GM23248 (cell line): ENCODE measurements around the gene HDGFL3. TPM values are rescaled to one million over a fixed set of nuclear protein-coding genes. Genes with fewer than 3 reads are reported as not detected.

Experiments used
- DNase-seq: peaks from one replicate; pipeline ENCODE4 v3.0.0-alpha.2; 2015
- H2AFZ ChIP-seq: fragments of 200-600 bp; sonication (generic); 2 replicates; pipeline ENCODE4 v1.6.1; 2016; ENCODE audit warnings: antibody characterized with exemption
- H3F3A ChIP-seq: fragments of 200-600 bp; sonication (generic); 2 replicates; pipeline ENCODE4 v1.6.1; 2016; ENCODE audit warnings: mild to moderate bottlenecking, antibody characterized with exemption, mixed run types; ENCODE audit not compliant: insufficient read depth
- H3K27ac ChIP-seq: fragments of 200-600 bp; sonication (generic); 2 replicates; pipeline ENCODE4 v1.5.1; 2016; ENCODE audit warnings: mild to moderate bottlenecking
- H3K27me3 ChIP-seq: fragments of 200-600 bp; sonication (generic); replicated peaks from 2 replicates; pipeline ENCODE4 v1.6.1; 2016; ENCODE audit warnings: mild to moderate bottlenecking; ENCODE audit not compliant: insufficient read depth
- H3K36me3 ChIP-seq: fragments of 200-600 bp; sonication (generic); 2 replicates; pipeline ENCODE4 v1.6.1; 2016; ENCODE audit warnings: low read depth, mild to moderate bottlenecking
- H3K4me1 ChIP-seq: fragments of 200-600 bp; sonication (generic); 2 replicates; pipeline ENCODE4 v1.6.1; 2016; ENCODE audit warnings: mild to moderate bottlenecking; ENCODE audit not compliant: insufficient read depth
- H3K4me2 ChIP-seq: fragments of 200-600 bp; sonication (generic); one replicate; pipeline ENCODE4 v1.6.1; 2016; ENCODE audit warnings: mild to moderate bottlenecking; ENCODE audit not compliant: unreplicated experiment
- H3K4me3 ChIP-seq: fragments of 200-600 bp; sonication (generic); 2 replicates; pipeline ENCODE4 v1.5.1; 2016; ENCODE audit warnings: mild to moderate bottlenecking
- H3K79me2 ChIP-seq: fragments of 200-600 bp; sonication (generic); 2 replicates; pipeline ENCODE4 v1.6.1; 2016; ENCODE audit warnings: mild to moderate bottlenecking; ENCODE audit not compliant: insufficient read depth
- H3K9ac ChIP-seq: fragments of 200-600 bp; sonication (generic); 2 replicates; pipeline ENCODE4 v1.6.1; 2016; ENCODE audit warnings: mild to moderate bottlenecking
- H3K9me2 ChIP-seq: fragments of 200-600 bp; sonication (generic); 2 replicates; pipeline ENCODE4 v1.6.1; 2016; ENCODE audit warnings: mixed run types, mild to moderate bottlenecking, moderate library complexity; ENCODE audit not compliant: insufficient read depth
- H3K9me3 ChIP-seq: fragments of 200-600 bp; sonication (generic); one replicate; pipeline ENCODE4 v1.6.1; 2017; ENCODE audit warnings: low read depth
- H4K20me1 ChIP-seq: fragments of 200-600 bp; sonication (generic); 2 replicates; pipeline ENCODE4 v1.6.0; 2016; ENCODE audit not compliant: insufficient read depth
- EZH2 ChIP-seq: fragments of 200-600 bp; sonication (generic); IDR thresholded peaks from 2 replicates; pipeline ENCODE4 v1.6.1; 2018; ENCODE audit warnings: antibody characterized with exemption, mild to moderate bottlenecking; ENCODE audit not compliant: insufficient read depth, poor library complexity, severe bottlenecking
- EZH2phosphoT487 ChIP-seq: fragments of 200-600 bp; sonication (generic); IDR thresholded peaks from 2 replicates; pipeline ENCODE4 v1.6.1; 2018; ENCODE audit warnings: antibody characterized with exemption, moderate library complexity, mild to moderate bottlenecking, low read depth; ENCODE audit not compliant: insufficient read depth
- WGBS, 2 experiments: methylation state at CpG; one replicate each; pipeline ENCODE4 v1.1.6; 2015 to 2017; ENCODE audit warnings: low lambda C conversion rate in 2 of 2, low coverage in 1 of 2; ENCODE audit errors: missing lambda C conversion rate in 2 of 2; 5-methylcytosine and 5-hydroxymethylcytosine counted together
- in situ Hi-C: fragments of 300-500 bp; cut with MboI; formaldehyde crosslinking; loops from 2 replicates; pipeline ENCODE4 v1.15.0; 2020
- polyA plus RNA-seq: library from polyadenylated mRNA; unstranded; fragments of >200 nt; fragmentation: Nextera tagmentation; extraction: Ambion mirVana; gene quantifications from 2 replicates; pipeline ENCODE4 v1.2.1, GENCODE V29; 2016
- total RNA-seq: library from RNA; depleted of rRNA; stranded (reverse); fragments of >200 nt; shearing (Covaris generic); gene quantifications from 2 replicates; pipeline ENCODE4 v1.2.3, GENCODE V29; 2014

Gene HDGFL3
- total and polyA plus RNA-seq, 2 experiments from 2014 or later, result 16.2 to 25.0 TPM

GRCh38 chr15:83115410-83115809 is 92.2 kb downstream of the HDGFL3 start:
- no peak for TF ChIP-seq EZH2
- TF ChIP-seq EZH2phosphoT487, result no peak
- no peak overlapping the region for H2AFZ ChIP-seq
- H3K27me3 ChIP-seq, result no peaks in the 10 kb centered on the region
- H3K9me2 ChIP-seq, result no peaks in the 10 kb centered on the region
- WGBS, 2 experiments, result 87 to 90% methylated on average over 3 of the region's 3 CpGs
- no peaks in the 10 kb centered on the region for H3K4me1 ChIP-seq
- no peak overlapping the region for H3K9ac ChIP-seq
- H3K9me3 ChIP-seq, result no peaks in the 10 kb centered on the region
- no peaks in the 10 kb centered on the region for H3F3A ChIP-seq
- H3K4me2 ChIP-seq, result no peak overlapping the region
- H3K4me3 ChIP-seq, result no peak overlapping the region
- DNase-seq, result no peak
- in situ Hi-C loops, result no loop called here
- H3K36me3 ChIP-seq, result no peaks in the 10 kb centered on the region
- H4K20me1 ChIP-seq, result no peaks in the 10 kb centered on the region
- no peak overlapping the region for H3K27ac ChIP-seq
- H3K79me2 ChIP-seq, result no peaks in the 10 kb centered on the region

GRCh38 chr15:83114856-83115255 is 92.8 kb downstream of the HDGFL3 start:
- no peak overlapping the region for H3K4me3 ChIP-seq
- H3K27me3 ChIP-seq, result 0 out of 2 replicates have a peak, but pooled peaks cover 5% of the 10 kb centered on the region
- H4K20me1 ChIP-seq, result no peaks in the 10 kb centered on the region

DNA sequence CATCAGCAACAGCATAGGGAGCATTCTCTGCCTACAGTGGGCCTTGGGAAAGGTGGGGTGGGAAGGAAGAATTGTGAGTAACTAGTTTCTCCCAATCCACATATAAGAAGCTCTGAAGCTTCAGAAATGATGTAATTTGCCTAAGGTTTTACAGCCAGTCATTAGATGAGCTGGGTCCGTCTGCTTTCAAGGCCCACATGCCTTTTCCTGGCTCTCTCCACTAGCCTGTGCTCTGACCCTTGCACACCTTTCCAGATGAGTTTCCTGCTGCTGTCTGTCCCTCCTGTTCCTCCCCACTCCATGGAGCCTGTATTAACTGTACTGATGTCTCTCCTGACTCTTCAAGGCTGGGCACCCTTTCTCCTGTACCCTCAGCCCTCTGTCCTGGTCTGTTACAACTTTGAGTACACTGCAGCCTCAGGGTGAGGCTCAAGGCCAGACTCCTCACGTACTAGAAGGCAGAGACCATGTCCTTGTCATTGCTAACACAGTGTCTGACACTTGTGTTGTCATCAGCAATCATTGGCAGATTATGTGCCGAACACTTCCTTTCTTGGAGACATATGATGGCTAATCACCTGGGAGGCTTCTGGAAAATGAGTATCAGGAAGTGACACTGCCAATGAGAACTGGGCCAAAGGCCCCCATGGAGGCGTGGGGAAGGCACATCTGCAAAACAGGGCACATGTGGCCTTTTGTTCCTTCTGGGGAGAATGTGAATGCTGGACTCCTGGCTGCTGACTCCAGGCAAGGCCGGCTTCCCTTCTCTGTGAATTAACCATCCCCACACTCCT is 93.5 kb downstream of the HDGFL3 start:
- no peak for DNase-seq
- Histone ChIP-seq H3K9ac (no peak overlapping the region), H3F3A (no peaks in the 10 kb centered on the region), H3K36me3 (no peaks in the 10 kb centered on the region), H3K4me1 (no peaks in the 10 kb centered on the region), H3K9me2 (no peaks in the 10 kb centered on the region), H3K27ac (no peak overlapping the region), H3K27me3 (peaks cover 10% of the 10 kb centered on the region; the same call in 1 of the 2 replicates), H3K4me2 (no peak overlapping the region), H3K4me3 (no peak overlapping the region), H4K20me1 (no peaks in the 10 kb centered on the region), H2AFZ (no peak overlapping the region), H3K79me2 (no peaks in the 10 kb centered on the region), H3K9me3 (no peaks in the 10 kb centered on the region)
- 63 to 67% methylated on average over 5 of the region's 5 CpGs for WGBS, 2 experiments
- TF ChIP-seq EZH2phosphoT487 (no peak), EZH2 (no peak)
- in situ Hi-C loops, result no loop called here

More at GRCh38 chr15:83114856-83115255, 92.8 kb downstream of the HDGFL3 start:
- DNase-seq, result no peak
- Histone ChIP-seq H3K9ac (no peak overlapping the region), H3K27ac (no peak overlapping the region), H3K9me3 (no peaks in the 10 kb centered on the region), H2AFZ (no peak overlapping the region), H3K36me3 (no peaks in the 10 kb centered on the region), H3F3A (no peaks in the 10 kb centered on the region), H3K79me2 (no peaks in the 10 kb centered on the region), H3K4me2 (no peak overlapping the region), H3K9me2 (no peaks in the 10 kb centered on the region), H3K4me1 (no peaks in the 10 kb centered on the region)
- no peak for TF ChIP-seq EZH2phosphoT487
- TF ChIP-seq EZH2, result no peak
- WGBS, 2 experiments, result 87 to 88% methylated on average over 6 of the region's 6 CpGs
- in situ Hi-C loops, result no loop called here

GRCh38 chr15:83112956-83113299 is 94.7 kb downstream of the HDGFL3 start:
- peaks cover 22% of the 10 kb centered on the region for H3K27me3 ChIP-seq
- H3K27ac ChIP-seq, result no peak overlapping the region
- H4K20me1 ChIP-seq, result no peaks in the 10 kb centered on the region
- H3K4me1 ChIP-seq, result no peaks in the 10 kb centered on the region
- no peak overlapping the region for H2AFZ ChIP-seq
- H3K4me2 ChIP-seq, result no peak overlapping the region
- no peak for DNase-seq
- 66 to 71% methylated on average over 3 of the region's 3 CpGs for WGBS, 2 experiments
- no peak overlapping the region for H3K9ac ChIP-seq
- no peak for TF ChIP-seq EZH2
- TF ChIP-seq EZH2phosphoT487, result no peak
- no peak overlapping the region for H3K4me3 ChIP-seq
- no peaks in the 10 kb centered on the region for H3K9me3 ChIP-seq
- H3F3A ChIP-seq, result no peaks in the 10 kb centered on the region
- no peaks in the 10 kb centered on the region for H3K79me2 ChIP-seq
- in situ Hi-C loops, result no loop called here
- no peaks in the 10 kb centered on the region for H3K9me2 ChIP-seq
- no peaks in the 10 kb centered on the region for H3K36me3 ChIP-seq
